H1 (cell line): Measurements from ENCODE around the gene ETFBKMT. TPM values are rescaled to one million over a fixed set of nuclear protein-coding genes. Genes with fewer than 3 reads are reported as not detected.

Experiments used
- polyA plus RNA-seq, 7 experiments: library from polyadenylated mRNA; depleted of rRNA in 3 of 7; stranded (reverse) in 5 of 7; unstranded in 2 of 7; fragments of >200 nt in 5 of 7; fragments of 200-250 nt in 2 of 7; gene quantifications; 1 replicate in 5 of 7; 2 replicates in 1 of 7; 4 replicates in 1 of 7; pipeline versions ENCODE4 v1.2.1 to v1.2.3, GENCODE V29; 2011 to 2013; ENCODE audit warnings: missing spikeins in 2 of 7, mixed read lengths in 2 of 7
- total RNA-seq: library from RNA; stranded (reverse); fragmentation: NEBNext Ultra II Directional; extraction: Animal tissue kit (Norgen Biotek cat#: 25700); gene quantifications from 2 replicates; pipeline ENCODE4 v1.2.1, GENCODE V29; 2021

The ETFBKMT gene
- total and polyA plus RNA-seq, 2 of the 8 experiments (the other 6 are each of a cell fraction or from before 2014, with no cell fraction given) = 0.59 to 1.7 TPM

Other genes with a start within 250 kb of the ETFBKMT start
- gene DENND5B, start 68.6 kb upstream of the ETFBKMT start, total RNA-seq = 16.2 and 20.2 TPM in 2 replicates
- gene DENND5B, start 68.6 kb upstream of the ETFBKMT start, polyA plus RNA-seq (2011; rRNA removed) = 7.8 and 13.4 TPM in 2 replicates
- gene AMN1, start 69.3 kb downstream of the ETFBKMT start, total RNA-seq = 7.1 and 7.5 TPM in 2 replicates
- gene AMN1, start 69.3 kb downstream of the ETFBKMT start, polyA plus RNA-seq (2011; rRNA removed) = 10.1 and 13.8 TPM in 2 replicates